ENCODE measurements around the gene SPRR1B. TPM values are rescaled to one million over a fixed set of nuclear protein-coding genes. Genes with fewer than 3 reads are reported as not detected.

SPRR1B gene
- total and polyA plus RNA-seq, 9 of the 15 experiments (the other 6 are each of a cell fraction or from before 2014, with no cell fraction given), result not detected

- peak; percentile 94 for TF ChIP-seq ATF3 (IDR thresholded peaks at IDR 0.05)
- TF ChIP-seq ATF3 (CRISPR knock-in tag; conservative IDR thresholded peaks at IDR 0.05), result peak; percentile 80; the same call in 1 of the 2 replicates
- no peak for TF ChIP-seq ZNF561 (CRISPR knock-in tag; conservative IDR thresholded peaks at IDR 0.05)
- TF ChIP-seq ZNF77 (CRISPR knock-in tag; IDR thresholded peaks at IDR 0.05), result no peak
- peak in 1 of 2 experiments; percentile 52; a peak in 2 of 4 replicates for TF ChIP-seq HDAC1 (IDR thresholded peaks at IDR 0.05)
- TF ChIP-seq BMI1 (IDR thresholded peaks at IDR 0.05; ENCODE audit: low read length), result no peak
- no peak for TF ChIP-seq PURB (CRISPR knock-in tag; IDR thresholded peaks at IDR 0.05; ENCODE audit: low read depth)
- peak; percentile 98 for TF ChIP-seq SMARCC2 (IDR thresholded peaks at IDR 0.05; ENCODE audit: low read depth)
- no peak for TF ChIP-seq ZNF436 (CRISPR knock-in tag; IDR thresholded peaks at IDR 0.05)
- no peak for TF ChIP-seq MAFF (IDR thresholded peaks at IDR 0.05; ENCODE audit: low read length)
- no peak for TF ChIP-seq STAT6 (CRISPR knock-in tag; IDR thresholded peaks at IDR 0.05)
- no peak for TF ChIP-seq SIN3B (IDR thresholded peaks at IDR 0.05; ENCODE audit: low read depth)
- TF ChIP-seq ZNF518B (CRISPR knock-in tag; IDR thresholded peaks at IDR 0.05), result no peak
- TF ChIP-seq MYC (IDR thresholded peaks at IDR 0.05; ENCODE audit: low read depth, low read length), result 0 out of 2 replicates have a peak, but pooled peaks have one; percentile 9
- no peak for TF ChIP-seq MYC (CRISPR knock-in tag; IDR thresholded peaks at IDR 0.05; ENCODE audit: borderline replicate concordance, low read depth)
- TF ChIP-seq ZNF699 (CRISPR knock-in tag; IDR thresholded peaks at IDR 0.05; ENCODE audit: insufficient replicate concordance), result no peak
- TF ChIP-seq NFYB (IDR thresholded peaks at IDR 0.05; ENCODE audit: extremely low read depth, insufficient read length), result no peak
- TF ChIP-seq CHD1 (IDR thresholded peaks at IDR 0.05; ENCODE audit: low read length), result no peak
- no peak for TF ChIP-seq MCM7 (IDR thresholded peaks at IDR 0.05)
- TF ChIP-seq SRSF9 (IDR thresholded peaks at IDR 0.05; ENCODE audit: borderline replicate concordance, low read depth, low read length), result no peak
- no peak for TF ChIP-seq ETV1 (tag; conservative IDR thresholded peaks at IDR 0.05; ENCODE audit: low read depth)
- no peak for TF ChIP-seq ZNF76 (CRISPR knock-in tag; IDR thresholded peaks at IDR 0.05; ENCODE audit: borderline replicate concordance)
Observed at GRCh38 chr1:153058826-153059784, 28.1 kb downstream of the SPRR1B start (continued).
